GM21619 (cell line): ENCODE results near the gene CSNK2A1.
"Not testable (repeated sequence)": the region's sequence is repeated elsewhere in the genome, so short reads cannot be mapped to it uniquely, and the experiment has no call there.

Experiments
- ATAC-seq: cut with Tn5 transposase; IDR thresholded peaks from one replicate; pipeline ENCODE4 v1.9.1; 2021; ENCODE audit not compliant: unreplicated experiment

CSNK2A1 gene

GRCh38 chr20:543369-544152 lies at the start of gene CSNK2A1:
CSNK2A1 (minus strand) TSS chr20:543790; CDS start chr20:508551, 35,239 bp downstream.
- ATAC-seq: peak; percentile 94

GRCh38 chr20:592506-592905 lies 48.9 kb upstream of the CSNK2A1 start:
- ATAC-seq: no peak

GRCh38 chr20:591941-592340 lies 48.4 kb upstream of the CSNK2A1 start:
- ATAC-seq: no peak

- ATAC-seq: peak; percentile 81
Measured at GRCh38 chr20:588932-589672, 45.5 kb upstream of the CSNK2A1 start.

DNA sequence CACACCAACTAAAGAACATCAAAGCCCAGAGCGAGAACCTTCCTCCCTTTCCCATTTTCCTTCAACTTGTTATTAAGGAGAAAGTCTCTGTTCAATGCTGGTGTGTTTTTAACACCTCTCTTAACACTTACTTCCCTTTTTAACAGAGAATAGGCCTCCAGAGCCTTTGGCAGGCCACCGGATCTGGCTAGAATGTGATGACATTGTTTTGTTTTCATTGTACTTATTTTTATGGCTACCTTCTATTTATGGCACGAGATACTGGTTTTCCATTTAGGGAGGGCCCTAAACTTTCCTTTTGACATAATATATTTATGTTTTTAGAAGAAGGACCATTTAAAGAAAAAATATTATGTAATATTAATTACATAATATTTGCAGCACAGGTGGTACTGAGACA lies 44.9 kb upstream of the CSNK2A1 start:
- no peak for ATAC-seq

DNA sequence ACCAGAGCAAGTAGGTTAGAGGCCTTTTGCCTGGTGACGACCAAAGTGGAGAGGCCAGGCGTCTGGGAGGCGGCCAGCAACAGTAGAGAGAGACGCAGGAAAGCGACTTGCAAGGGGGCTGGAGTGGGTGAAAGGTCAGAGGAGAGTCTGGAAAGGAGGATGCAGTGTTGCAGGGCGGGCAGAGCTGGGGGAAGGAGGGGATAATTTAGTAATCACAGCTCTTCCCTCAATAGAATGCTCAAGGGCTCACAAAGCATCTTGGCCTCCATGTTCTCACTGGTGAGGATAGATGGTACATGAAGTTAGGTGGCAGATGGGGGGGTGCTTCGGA lies 41.3 kb upstream of the CSNK2A1 start:
- no peak for ATAC-seq

GRCh38 chr20:584161-584970 lies 40.8 kb upstream of the CSNK2A1 start:
- no peak for ATAC-seq

- ATAC-seq: no peak
Measured at GRCh38 chr20:582204-582603, 38.6 kb upstream of the CSNK2A1 start.

DNA sequence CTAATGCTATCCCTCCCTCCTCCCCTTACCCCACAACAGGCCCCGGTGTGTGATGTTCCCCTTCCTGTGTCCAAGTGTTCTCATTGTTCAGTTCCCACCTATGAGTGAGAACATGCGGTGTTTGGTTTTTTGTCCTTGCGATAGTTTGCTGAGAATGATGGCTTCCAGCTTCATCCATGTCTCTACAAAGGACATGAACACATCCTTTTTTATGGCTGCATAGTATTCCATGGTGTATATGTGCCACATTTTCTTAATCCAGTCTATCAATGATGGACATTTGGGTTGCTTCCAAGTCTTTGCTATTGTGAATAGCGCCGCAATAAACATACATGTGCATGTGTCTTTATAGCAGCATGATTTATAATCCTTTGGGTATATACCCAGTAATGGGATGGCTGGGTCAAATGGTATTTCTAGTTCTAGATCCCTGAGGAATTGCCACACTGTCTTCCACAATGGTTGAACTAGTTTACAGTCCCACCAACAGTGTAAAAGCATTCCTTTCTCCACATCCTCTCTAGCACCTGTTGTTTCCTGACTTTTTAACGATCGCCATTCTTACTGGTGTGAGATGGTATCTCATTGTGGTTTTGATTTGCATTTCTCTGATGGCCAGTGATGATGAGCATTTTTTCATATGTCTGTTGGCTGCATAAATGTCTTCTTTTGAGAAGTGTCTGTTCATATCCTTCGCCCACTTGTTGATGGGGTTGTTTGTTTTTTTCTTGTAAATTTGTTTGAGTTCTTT lies 35.5 kb upstream of the CSNK2A1 start:
- ATAC-seq: not testable (repeated sequence)

DNA sequence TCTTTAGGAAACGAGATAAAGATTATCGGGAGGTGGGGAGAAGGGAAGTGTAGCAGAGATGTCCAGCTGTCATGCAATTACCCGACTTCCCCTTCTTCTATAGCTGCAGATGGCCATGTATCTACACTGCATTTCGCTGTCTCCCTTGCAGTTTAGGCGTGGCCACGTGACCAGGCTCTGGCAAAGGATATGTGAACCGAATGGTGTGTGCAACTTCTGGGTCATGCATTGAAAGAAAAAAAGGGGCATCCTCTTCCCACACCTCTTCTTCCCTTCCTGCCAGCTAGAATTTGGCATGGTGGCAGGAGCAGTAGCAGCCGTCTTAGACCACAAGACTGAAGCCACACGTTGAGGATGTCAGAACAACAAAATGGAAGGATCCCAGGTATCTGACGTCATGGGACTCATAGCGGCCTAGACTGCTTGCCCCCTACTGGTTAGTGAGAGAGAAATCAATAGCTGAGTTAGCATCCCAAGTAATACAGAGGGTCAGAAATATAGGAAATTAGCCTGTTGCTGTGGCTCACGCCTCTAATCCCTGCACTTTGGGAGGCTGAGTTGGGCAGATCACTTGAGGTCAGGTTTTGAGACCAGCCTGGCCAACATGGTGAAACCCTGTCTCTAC lies 33.7 kb upstream of the CSNK2A1 start:
- no peak for ATAC-seq

DNA sequence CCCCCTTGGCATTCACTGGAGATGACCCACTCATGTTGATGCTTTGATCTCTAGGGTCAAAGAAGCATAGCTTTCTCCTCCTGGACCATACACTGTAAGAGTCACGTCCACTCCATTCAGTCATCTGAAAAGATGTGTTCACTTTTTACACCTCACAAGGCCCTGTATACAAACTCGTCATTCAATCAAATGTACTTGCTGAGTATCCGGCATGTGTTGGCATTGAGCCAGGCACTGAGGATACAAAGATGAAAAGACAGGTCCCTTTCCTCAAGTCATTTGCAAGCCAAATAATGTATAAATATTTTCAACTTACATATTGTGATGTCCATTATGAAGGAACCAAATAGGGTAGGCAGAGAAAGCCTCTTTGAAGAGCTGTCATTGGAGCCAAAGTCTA lies 32.6 kb upstream of the CSNK2A1 start:
- ATAC-seq: no peak

- ATAC-seq: no peak
Measured at GRCh38 chr20:575230-575629, 31.6 kb upstream of the CSNK2A1 start.

DNA sequence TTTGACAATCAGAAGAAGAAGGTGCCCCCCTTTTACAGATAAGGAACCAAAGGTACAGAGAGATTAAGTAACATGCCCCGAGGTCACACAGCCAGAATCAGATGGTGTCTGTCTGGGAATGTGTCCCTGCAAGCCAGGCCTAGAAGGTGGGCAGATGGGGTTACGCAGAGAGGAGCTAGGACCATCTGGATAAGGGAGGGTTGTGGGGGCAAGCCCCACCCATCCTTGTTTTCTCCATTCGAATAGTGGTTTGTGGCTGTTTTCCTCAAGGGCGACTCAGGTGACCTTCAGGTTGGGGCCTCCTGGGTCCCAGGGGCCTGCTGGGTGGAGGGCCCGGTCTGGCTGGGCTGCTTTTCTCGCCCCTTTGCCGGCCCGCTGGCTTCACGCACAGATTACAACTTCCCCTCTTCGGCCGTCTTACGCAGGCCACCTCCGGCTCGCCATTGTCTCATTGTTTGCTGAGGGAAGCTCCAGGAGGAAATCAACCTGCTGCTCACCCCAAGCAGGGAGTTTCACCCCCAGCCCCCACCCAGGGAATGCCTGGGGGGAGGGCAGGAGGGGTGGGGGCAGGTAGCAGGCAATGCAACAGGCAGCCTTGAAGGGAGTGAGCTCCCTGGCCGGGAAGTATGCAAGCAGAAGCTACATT lies 30.8 kb upstream of the CSNK2A1 start:
- ATAC-seq: no peak

GRCh38 chr20:573414-574296 lies 30.1 kb upstream of the CSNK2A1 start:
- ATAC-seq: no peak

DNA sequence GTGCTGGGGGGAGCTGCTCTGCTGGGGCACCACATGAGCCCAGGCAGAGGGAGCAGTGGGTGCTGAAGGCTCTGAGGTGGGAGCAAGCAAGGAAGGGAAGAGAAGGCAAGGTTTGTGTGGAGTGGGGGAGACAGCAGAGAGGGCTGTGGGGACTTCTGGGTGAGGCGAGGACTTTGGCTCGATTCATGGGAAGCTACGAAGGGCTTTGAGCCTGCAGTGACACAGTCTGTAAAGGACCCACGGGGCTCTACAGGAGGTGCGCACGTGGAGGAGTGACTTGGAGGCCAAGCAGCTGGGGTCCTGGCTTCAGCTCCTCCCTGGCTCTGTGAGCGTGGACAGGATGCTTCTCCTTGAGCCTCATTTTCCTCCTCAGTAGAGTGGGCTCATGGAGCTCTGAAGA lies 29.1 kb upstream of the CSNK2A1 start:
- no peak for ATAC-seq

DNA sequence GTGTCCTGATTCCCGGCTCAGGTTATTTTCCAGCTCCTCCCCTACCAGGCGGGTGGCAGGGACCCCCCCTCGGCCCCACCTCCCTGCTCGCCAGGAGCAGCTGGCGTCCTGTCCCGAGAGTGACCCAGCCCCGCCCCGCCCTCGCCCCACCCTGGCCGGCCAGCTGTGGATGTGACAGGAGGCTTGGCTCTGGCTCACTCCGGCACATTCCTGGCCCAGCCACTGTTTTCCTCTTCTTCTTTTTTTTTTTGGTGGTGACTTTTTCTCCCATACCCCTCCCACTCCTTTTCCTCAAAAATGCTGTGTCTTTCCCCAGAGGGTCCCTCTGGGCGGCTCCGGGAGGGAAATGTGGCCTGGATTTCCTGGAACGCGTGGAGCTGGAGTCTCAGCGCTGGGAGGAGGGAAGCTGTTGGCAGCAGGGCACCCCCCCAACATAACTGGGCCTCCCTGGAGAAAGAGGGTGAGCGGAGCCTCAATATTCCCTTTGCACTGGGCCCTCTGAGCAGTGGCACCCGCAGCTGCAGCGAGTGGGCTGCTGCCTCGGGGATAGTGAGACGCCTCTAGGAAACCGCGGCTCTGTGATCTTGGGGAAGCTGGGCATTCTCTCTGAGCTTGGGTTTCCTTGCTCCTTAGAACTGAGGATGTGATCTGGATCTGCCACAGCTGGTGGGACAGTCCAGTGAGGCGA lies 28.3 kb upstream of the CSNK2A1 start:
- no peak for ATAC-seq

DNA sequence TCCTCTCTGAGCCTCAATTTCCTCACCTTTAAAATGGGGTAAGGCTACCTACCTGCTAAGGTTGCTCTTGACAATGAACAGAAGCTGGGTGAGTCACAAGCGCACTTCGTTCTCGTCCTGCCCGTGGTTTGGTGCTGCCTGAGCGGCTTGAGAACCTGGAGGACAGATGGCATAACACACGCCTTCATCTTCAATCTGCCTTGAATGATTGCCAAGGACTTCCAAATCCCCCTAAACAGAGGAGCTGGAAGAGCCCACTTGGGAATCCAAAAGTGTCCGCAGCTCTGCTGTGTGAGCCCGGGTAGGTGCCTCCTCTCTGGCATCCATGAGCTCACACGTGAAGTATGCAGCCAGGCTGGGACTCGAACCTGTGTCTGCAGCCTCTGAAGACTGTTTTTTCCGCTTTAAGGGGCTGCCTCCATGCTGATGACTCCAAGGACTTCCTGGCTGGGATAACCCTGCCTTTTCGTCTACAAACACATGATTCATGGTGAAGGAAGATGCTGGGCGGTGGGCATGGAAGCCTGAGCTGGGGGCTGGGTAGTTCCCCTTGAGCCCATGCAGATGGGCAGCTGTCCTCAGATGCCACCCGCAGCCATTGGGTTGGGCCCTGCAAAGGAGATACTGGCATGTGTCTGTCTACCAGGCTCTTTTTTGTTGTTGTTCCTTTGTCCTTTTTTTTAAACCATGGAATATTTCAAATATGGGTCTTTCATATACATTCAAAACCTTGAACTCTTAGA lies 25.3 kb upstream of the CSNK2A1 start:
- ATAC-seq: no peak
